ENCODE data around the gene PQBP1.

Gene PQBP1

GRCh38 chrX:48902135-48902534 lies 4.4 kb downstream of the PQBP1 start:
- DNase-seq: no peak

GRCh38 chrX:48902776-48903175 lies 5.0 kb downstream of the PQBP1 start:
- no peak for DNase-seq

GRCh38 chrX:48903290-48903689 lies 5.6 kb downstream of the PQBP1 start:
- no peak for DNase-seq

GRCh38 chrX:48904180-48904579 lies 6.5 kb downstream of the PQBP1 start:
- DNase-seq: no peak

GRCh38 chrX:48904626-48905025 lies 6.9 kb downstream of the PQBP1 start:
- no peak for DNase-seq

GRCh38 chrX:48905090-48905790 lies 7.5 kb downstream of the PQBP1 start:
- DNase-seq: no peak

- DNase-seq: no peak
Observed at GRCh38 chrX:48908600-48908999, 10.9 kb downstream of the PQBP1 start.

GRCh38 chrX:48909703-48910294 lies 12.1 kb downstream of the PQBP1 start:
- DNase-seq: no peak

- no peak for DNase-seq
Observed at GRCh38 chrX:48910926-48911411, 13.2 kb downstream of the PQBP1 start.

GRCh38 chrX:48911412-48912182 lies 13.9 kb downstream of the PQBP1 start, which contains the start of gene SLC35A2:
Gene SLC35A2, minus strand, starts transcription at chrX:48911646. Its CDS starts 10 bp downstream, at chrX:48911636.
- peak; percentile 77 for DNase-seq

- no peak for DNase-seq
Observed at GRCh38 chrX:48913605-48914366, 16.1 kb downstream of the PQBP1 start.

GRCh38 chrX:48914593-48915493 lies 17.1 kb downstream of the PQBP1 start:
- DNase-seq: no peak

- DNase-seq: peak; percentile 82
Observed at GRCh38 chrX:48917139-48918001, 19.6 kb downstream of the PQBP1 start.

GRCh38 chrX:48918301-48918642 lies 20.5 kb downstream of the PQBP1 start:
- no peak for DNase-seq

- DNase-seq: peak; percentile 85
Observed at GRCh38 chrX:48918643-48919340, 21.1 kb downstream of the PQBP1 start, which contains the start of gene PIM2. Gene PIM2, minus strand, starts transcription at chrX:48919024. Its CDS starts 190 bp downstream, at chrX:48918834.

GRCh38 chrX:48919360-48919841 lies 21.7 kb downstream of the PQBP1 start:
- peak; percentile 24 for DNase-seq

GRCh38 chrX:48919947-48920717 lies 22.4 kb downstream of the PQBP1 start:
- DNase-seq: no peak

- DNase-seq: no peak
Observed at GRCh38 chrX:48920718-48921104, 23.0 kb downstream of the PQBP1 start.

GRCh38 chrX:48923771-48924170 lies 26.0 kb downstream of the PQBP1 start:
- DNase-seq: no peak

Data from effector CD8-positive, alpha-beta T cell (primary cell).